K562 (cell line): ENCODE measurements around the gene GRIK5. TPM values are rescaled to one million over a fixed set of nuclear protein-coding genes. Genes with fewer than 3 reads are reported as not detected.
A peak's percentile ranks its signal among the peaks of the same experiment; 100 is the strongest.

Experiments
- CAMTA2 ChIP-seq: fragments of 250-450 bp; sonication (Bioruptor Pico); conservative IDR thresholded peaks from 2 replicates; pipeline ENCODE4 v1.5.1; 2022
- ESRRB ChIP-seq: fragments of 250-450 bp; sonication (Bioruptor Pico); IDR thresholded peaks from 2 replicates; pipeline ENCODE4 v1.5.0; 2020; ENCODE audit warnings: mild to moderate bottlenecking, moderate library complexity, borderline replicate concordance
- GTF3C2 ChIP-seq: IDR thresholded peaks from 3 replicates; pipeline ENCODE4 v1.6.1; 2011; ENCODE audit warnings: borderline replicate concordance, mild to moderate bottlenecking, moderate library complexity; ENCODE audit not compliant: insufficient read length; ENCODE audit errors: extremely low read depth
- MEF2D ChIP-seq: conservative IDR thresholded peaks from 2 replicates; pipeline ENCODE4 v1.6.1; 2016; ENCODE audit warnings: low read depth, missing genetic modification characterization, missing compliant biosample characterization
- NR0B1 ChIP-seq: fragments of 450-650 bp; IDR thresholded peaks from one replicate; pipeline ENCODE4 v1.6.1; 2018; ENCODE audit warnings: mild to moderate bottlenecking, moderate library complexity; ENCODE audit not compliant: partially characterized antibody
- NR4A1 ChIP-seq, 2 experiments: fragments of 250-450 bp in 1 of 2; fragments of 450-650 bp in 1 of 2; sonication (Bioruptor Pico) in 1 of 2; IDR thresholded peaks; 2 replicates each; pipeline versions ENCODE4 v1.4.0 to v1.6.1; 2016 to 2020; ENCODE audit warnings: mild to moderate bottlenecking in 2 of 2, missing compliant biosample characterization in 1 of 2, missing genetic modification characterization in 1 of 2, moderate library complexity in 1 of 2
- PHB ChIP-seq: fragments of 250-450 bp; sonication (Bioruptor Pico); IDR thresholded peaks from 2 replicates; pipeline ENCODE4 v1.5.0; 2021
- PRPF4 ChIP-seq: fragments of 200-400 bp; formaldehyde crosslinking; IDR thresholded peaks from one replicate; pipeline ENCODE4 v1.6.1; 2017; ENCODE audit warnings: low read length, low read depth, mild to moderate bottlenecking; ENCODE audit not compliant: insufficient read depth, poor library complexity, severe bottlenecking
- RAD51 ChIP-seq: fragments of 450-650 bp; IDR thresholded peaks from 2 replicates; pipeline ENCODE4 v1.7.1; 2016; ENCODE audit warnings: low read depth, mild to moderate bottlenecking, borderline replicate concordance
- RBM34 ChIP-seq: fragments of 200-400 bp; formaldehyde crosslinking; IDR thresholded peaks from 2 replicates; pipeline ENCODE4 v1.6.1; 2018; ENCODE audit warnings: low read length, borderline replicate concordance; ENCODE audit not compliant: insufficient read depth
- SNRNP70 ChIP-seq: fragments of 200-400 bp; formaldehyde crosslinking; optimal IDR thresholded peaks from 2 replicates; pipeline ENCODE3; 2017; ENCODE audit warnings: low read depth, low read length
- STAG1 ChIP-seq: sonication (generic); formaldehyde crosslinking; IDR thresholded peaks from 2 replicates; pipeline ENCODE4 v1.5.0; 2020; ENCODE audit warnings: missing genetic modification reagents, borderline replicate concordance
- ZBTB11 ChIP-seq, 3 experiments: fragments of 200-800 bp in 1 of 3; fragments of 250-450 bp in 1 of 3; fragments of 450-650 bp in 1 of 3; sonication (Bioruptor Pico) in 1 of 3; sonication (Bioruptor generic) in 1 of 3; formaldehyde crosslinking in 1 of 3; IDR thresholded peaks; 2 replicates each; pipeline versions ENCODE4 v1.6.1 to v1.8.0; 2016 to 2022; ENCODE audit warnings: mild to moderate bottlenecking in 2 of 3, missing genetic modification characterization in 2 of 3, missing compliant biosample characterization in 1 of 3, moderate library complexity in 1 of 3
- ZFP36 ChIP-seq: fragments of 150-350 bp; IDR thresholded peaks from 2 replicates; pipeline ENCODE4 v1.6.1; 2018; ENCODE audit warnings: low read length, low read depth; ENCODE audit not compliant: partially characterized antibody
- ZNF436 ChIP-seq: fragments of 250-450, 450-650 bp; sonication (Bioruptor Pico); formaldehyde crosslinking; IDR thresholded peaks from 2 replicates; pipeline ENCODE4 v1.7.0; 2020; ENCODE audit warnings: mild to moderate bottlenecking
- ZNF830 ChIP-seq: fragments of 250-450 bp; sonication (Bioruptor Pico); IDR thresholded peaks from 2 replicates; pipeline ENCODE4 v1.5.0; 2021; ENCODE audit warnings: mild to moderate bottlenecking
- polyA plus RNA-seq, 8 experiments: library from polyadenylated mRNA; depleted of rRNA in 4 of 8; stranded (reverse) in 5 of 8; unstranded in 3 of 8; fragments of >200 nt; fragmentation: Nextera tagmentation in 2 of 8; fragmentation: Illumina TruSeq in 1 of 8; extraction: Ambion mirVana in 2 of 8; extraction: Trizol in 1 of 8; gene quantifications; 2 replicates each; pipeline versions ENCODE4 v1.2.1 to v1.2.3, GENCODE V29; 2011 to 2014; ENCODE audit warnings: inconsistent platforms in 1 of 8, missing spikeins in 1 of 8
- total RNA-seq, 7 experiments: library from RNA; depleted of rRNA in 6 of 7; stranded (reverse); fragments of >200 nt in 6 of 7; fragmentation: Illumina TruSeq in 2 of 7; extraction: Trizol in 2 of 7; gene quantifications; 2 replicates each; pipeline versions ENCODE4 v1.2.1 to v1.2.3, GENCODE V29; 2011 to 2021; ENCODE audit warnings: low replicate concordance in 1 of 7

Gene GRIK5
- total and polyA plus RNA-seq, 9 of the 15 experiments (the other 6 are each of a cell fraction or from before 2014, with no cell fraction given) = 0.04 to 0.55 (median 0.27) TPM; not detected in 2

GRCh38 chr19:42075616-42076379 lies 5.8 kb upstream of the GRIK5 start, which contains the start of gene ZNF574 (continued):
- TF ChIP-seq NR0B1 (no peak), PRPF4 (no peak), STAG1 (no peak), RBM34 (no peak), GTF3C2 (no peak), ZFP36 (no peak), ZBTB11 (CRISPR knock-in tag; IDR thresholded peaks at IDR 0.05) (no peak), PHB (no peak), ZNF830 (CRISPR knock-in tag) (peak; percentile 84), NR4A1 (CRISPR knock-in tag; IDR thresholded peaks at IDR 0.05) (0 out of 2 replicates have a peak, but pooled peaks have one; percentile 63), NR4A1 (tag; IDR thresholded peaks at IDR 0.05) (no peak), CAMTA2 (CRISPR knock-in tag) (no peak), SNRNP70 (no peak), RAD51 (no peak), ZNF436 (CRISPR knock-in tag) (no peak), MEF2D (tag) (no peak; the same call in 1 of the 2 replicates), ESRRB (CRISPR knock-in tag) (no peak)
